Caco-2 (cell line): ENCODE data around the gene KCNQ1OT1. TPM values are rescaled to one million over a fixed set of nuclear protein-coding genes. Genes with fewer than 3 reads are reported as not detected.

ENCODE experiments used
- BruUV-seq: library from RNA; stranded (reverse); fragments of 400-500 nt; replicated peaks from 2 replicates; lab custom pipeline; 2021; lab: Mats Ljungman, UMichigan
- CTCF ChIA-PET: fragments of 300-600 bp; sonication (Branson Sonifier 250); formaldehyde crosslinking; loops from one replicate; lab custom pipeline; 2022; ENCODE audit warnings: antibody characterized with exemption; lab: Charles Lee
- POLR2A ChIA-PET: fragments of 300-600 bp; sonication (Branson Sonifier 250); formaldehyde crosslinking; loops from one replicate; lab custom pipeline; 2022; ENCODE audit warnings: antibody characterized with exemption; lab: Charles Lee
- DNase-seq, 2 experiments: peaks; one replicate each; pipeline versions ENCODE4 v3.0.0 to v3.0.0-alpha.2; 2020 to 2022
- H3K27me3 ChIP-seq: replicated peaks from 2 replicates; pipeline ENCODE4 v1.6.0; 2011; ENCODE audit warnings: low read length; ENCODE audit not compliant: control insufficient read depth, insufficient read depth
- H3K36me3 ChIP-seq: 2 replicates; pipeline ENCODE4 v1.5.1; 2011; ENCODE audit warnings: low read length; ENCODE audit not compliant: control insufficient read depth, insufficient read depth
- H3K4me1 ChIP-seq: fragments of 250-450 bp; sonication (Bioruptor Pico); 2 replicates; pipeline ENCODE4 v1.5.1; 2020; ENCODE audit warnings: mild to moderate bottlenecking
- H3K4me3 ChIP-seq: 2 replicates; pipeline ENCODE4 v1.5.1; 2011; ENCODE audit warnings: low read depth, mild to moderate bottlenecking, control low read depth, low read length
- H3K9me3 ChIP-seq: fragments of 250-450 bp; sonication (Bioruptor Pico); 2 replicates; pipeline ENCODE4 v1.5.1; 2020; ENCODE audit warnings: mild to moderate bottlenecking, moderate library complexity
- H3K27ac Mint-ChIP-seq: one replicate; pipeline ENCODE4 v1.8.0; 2022; ENCODE audit warnings: mixed read lengths; ENCODE audit not compliant: unreplicated experiment
- H3K27me3 Mint-ChIP-seq: one replicate; pipeline ENCODE4 v1.8.0; 2022; ENCODE audit warnings: mixed read lengths; ENCODE audit not compliant: insufficient read depth, unreplicated experiment
- H3K36me3 Mint-ChIP-seq: one replicate; pipeline ENCODE4 v1.8.0; 2022; ENCODE audit warnings: mild to moderate bottlenecking, mixed read lengths; ENCODE audit not compliant: insufficient read depth, unreplicated experiment
- H3K4me1 Mint-ChIP-seq: one replicate; pipeline ENCODE4 v1.8.0; 2022; ENCODE audit warnings: low read depth, mixed read lengths; ENCODE audit not compliant: unreplicated experiment
- H3K4me3 Mint-ChIP-seq: one replicate; pipeline ENCODE4 v1.8.0; 2022; ENCODE audit warnings: mild to moderate bottlenecking, moderate library complexity, mixed read lengths; ENCODE audit not compliant: unreplicated experiment
- H3K9me3 Mint-ChIP-seq: one replicate; pipeline ENCODE4 v1.8.0; 2022; ENCODE audit warnings: mixed read lengths; ENCODE audit not compliant: unreplicated experiment
- intact Hi-C: fragments of 100-400 bp; cut with micrococcal nuclease; formaldehyde crosslinking; loops from one replicate; pipeline ENCODE4 v1.10.0; 2022; ENCODE audit not compliant: unreplicated experiment
- total RNA-seq: library from RNA; stranded (reverse); gene quantifications from 2 replicates; pipeline ENCODE4 v1.2.3, GENCODE V29; 2022
- TF ChIP-seq, protein P1 (sequence below), 2 experiments: fragments of 200-600 bp in 1 of 2; IDR thresholded peaks; 1 replicate in 1 of 2; 2 replicates in 1 of 2; pipeline versions ENCODE4 v1.5.1 to v1.8.0; 2011 to 2022; ENCODE audit warnings: antibody characterized with exemption in 1 of 2, control low read depth in 1 of 2, inconsistent platforms in 1 of 2, low read depth in 1 of 2, low read length in 1 of 2, mild to moderate bottlenecking in 1 of 2, moderate library complexity in 1 of 2; ENCODE audit not compliant: insufficient read depth in 1 of 2, severe bottlenecking in 1 of 2, unreplicated experiment in 1 of 2

The KCNQ1OT1 gene
- total RNA-seq, 1 experiment from 2014 or later = 7.5 TPM

DNA sequence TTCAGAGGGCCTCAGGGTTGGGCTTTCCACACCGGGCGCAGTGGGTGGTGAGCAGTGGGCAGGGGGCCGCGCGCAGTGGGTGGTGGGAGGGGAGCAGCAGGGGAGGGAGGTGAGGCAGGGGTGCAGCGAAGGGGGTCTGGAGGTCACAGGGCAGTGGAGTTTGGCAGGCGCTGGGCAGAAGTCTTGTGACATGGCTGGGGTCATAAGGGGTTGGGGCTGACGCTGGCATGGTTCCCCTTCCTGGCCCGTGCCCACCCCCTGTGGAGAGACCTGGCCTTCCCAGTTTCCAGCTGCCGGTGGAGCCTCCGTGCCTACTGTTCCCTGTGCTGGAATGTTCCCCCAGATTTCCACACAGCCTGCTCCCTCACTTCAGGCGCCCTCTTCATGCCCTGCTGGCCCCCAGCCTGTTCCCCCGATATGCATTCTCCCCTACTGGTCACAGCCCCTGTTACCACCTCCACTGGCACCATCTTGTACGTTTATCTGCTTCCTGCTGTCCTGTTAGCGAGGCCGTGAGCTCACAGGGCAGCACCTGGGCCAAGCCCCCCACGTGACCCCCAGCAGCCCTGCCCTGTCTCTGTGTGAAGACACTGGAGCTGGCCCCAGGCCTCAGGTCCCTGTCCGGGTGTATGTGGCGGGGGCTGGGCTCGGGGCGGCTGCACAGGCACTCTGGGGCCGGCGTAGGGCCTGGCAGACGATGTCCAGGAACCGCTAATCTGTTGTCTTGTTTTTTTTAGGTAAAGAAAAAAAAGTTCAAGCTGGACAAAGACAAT, 111.6 kb downstream of the KCNQ1OT1 start:
- Mint-ChIP-seq H3K27ac (no peak overlapping the region), H3K4me3 (no peak overlapping the region), H3K27me3 (peaks cover 2% of the 10 kb centered on the region), H3K36me3 (no peaks in the 10 kb centered on the region), H3K4me1 (no peaks in the 10 kb centered on the region), H3K9me3 (no peaks in the 10 kb centered on the region)
- ChIA-PET POLR2A (no interaction called here), CTCF (no interaction called here)
- no peaks in the 10 kb centered on the region; the same call in 1 of the 2 replicates for H3K27me3 ChIP-seq
- no peak for DNase-seq
- no TSS peak for BruUV-seq
- H3K9me3 ChIP-seq = no peaks in the 10 kb centered on the region
- H3K4me3 ChIP-seq = no peak overlapping the region
- TF ChIP-seq, protein P1, sequence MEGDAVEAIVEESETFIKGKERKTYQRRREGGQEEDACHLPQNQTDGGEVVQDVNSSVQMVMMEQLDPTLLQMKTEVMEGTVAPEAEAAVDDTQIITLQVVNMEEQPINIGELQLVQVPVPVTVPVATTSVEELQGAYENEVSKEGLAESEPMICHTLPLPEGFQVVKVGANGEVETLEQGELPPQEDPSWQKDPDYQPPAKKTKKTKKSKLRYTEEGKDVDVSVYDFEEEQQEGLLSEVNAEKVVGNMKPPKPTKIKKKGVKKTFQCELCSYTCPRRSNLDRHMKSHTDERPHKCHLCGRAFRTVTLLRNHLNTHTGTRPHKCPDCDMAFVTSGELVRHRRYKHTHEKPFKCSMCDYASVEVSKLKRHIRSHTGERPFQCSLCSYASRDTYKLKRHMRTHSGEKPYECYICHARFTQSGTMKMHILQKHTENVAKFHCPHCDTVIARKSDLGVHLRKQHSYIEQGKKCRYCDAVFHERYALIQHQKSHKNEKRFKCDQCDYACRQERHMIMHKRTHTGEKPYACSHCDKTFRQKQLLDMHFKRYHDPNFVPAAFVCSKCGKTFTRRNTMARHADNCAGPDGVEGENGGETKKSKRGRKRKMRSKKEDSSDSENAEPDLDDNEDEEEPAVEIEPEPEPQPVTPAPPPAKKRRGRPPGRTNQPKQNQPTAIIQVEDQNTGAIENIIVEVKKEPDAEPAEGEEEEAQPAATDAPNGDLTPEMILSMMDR (IDR thresholded peaks at IDR 0.05; ENCODE audit: insufficient read depth in 1 of 2, low read depth in 1 of 2, low read length in 1 of 2, severe bottlenecking in 1 of 2, unreplicated experiment in 1 of 2) = no peak
- H3K4me1 ChIP-seq = no peaks in the 10 kb centered on the region
- intact Hi-C loops = no loop called here
- H3K36me3 ChIP-seq = no peaks in the 10 kb centered on the region

DNA sequence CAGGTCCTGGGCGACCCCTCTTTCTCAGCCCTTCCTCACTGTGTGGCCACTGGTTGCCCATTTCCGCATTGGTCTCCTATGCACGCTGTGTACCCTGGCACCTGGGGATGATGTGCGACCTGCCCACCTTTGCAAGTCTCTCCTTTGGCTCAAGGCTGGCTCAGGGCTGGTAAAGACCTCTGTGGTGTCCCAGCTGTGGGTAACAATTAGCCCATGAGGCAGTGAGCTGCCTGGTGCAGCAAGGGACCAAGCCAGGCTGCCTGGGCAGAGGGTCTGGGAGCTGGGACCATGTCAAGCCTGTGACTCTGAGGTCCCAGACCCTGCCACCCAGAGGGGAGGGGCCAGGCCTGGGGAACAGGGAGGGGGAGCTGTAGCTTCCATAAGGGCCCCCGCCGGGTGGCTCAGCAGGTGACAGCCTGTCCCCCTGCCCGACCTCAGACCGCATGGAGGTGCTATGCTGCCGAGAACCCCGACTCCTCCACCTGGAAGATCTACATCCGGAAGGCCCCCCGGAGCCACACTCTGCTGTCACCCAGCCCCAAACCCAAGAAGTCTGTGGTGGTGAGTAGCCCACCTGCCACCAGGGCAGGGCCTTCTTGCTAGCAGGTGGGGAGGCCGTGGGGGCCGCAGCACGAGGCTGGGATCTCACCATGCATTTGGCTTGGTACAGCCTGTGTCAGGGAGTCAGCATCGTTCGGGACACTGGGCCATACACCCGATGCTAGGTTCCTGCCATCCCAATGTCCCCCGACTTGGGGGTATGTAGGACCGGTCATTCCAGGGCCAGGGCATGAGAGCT, 112.5 kb downstream of the KCNQ1OT1 start:
- ChIA-PET CTCF (no interaction called here), POLR2A (no interaction called here)
- intact Hi-C loops = no loop called here
- Histone ChIP-seq H3K27me3 (no peaks in the 10 kb centered on the region; the same call in 1 of the 2 replicates), H3K36me3 (no peaks in the 10 kb centered on the region), H3K4me3 (no peak overlapping the region), H3K4me1 (no peaks in the 10 kb centered on the region), H3K9me3 (no peaks in the 10 kb centered on the region)
- no TSS peak for BruUV-seq
- Mint-ChIP-seq H3K27ac (no peak overlapping the region), H3K4me1 (no peaks in the 10 kb centered on the region), H3K36me3 (no peaks in the 10 kb centered on the region), H3K27me3 (peaks cover 2% of the 10 kb centered on the region), H3K9me3 (no peaks in the 10 kb centered on the region), H3K4me3 (no peak overlapping the region)
- TF ChIP-seq, protein P1 (IDR thresholded peaks at IDR 0.05; ENCODE audit: insufficient read depth in 1 of 2, low read depth in 1 of 2, low read length in 1 of 2, severe bottlenecking in 1 of 2, unreplicated experiment in 1 of 2) = no peak
- DNase-seq = peak in 1 of 2 experiments; percentile 26

DNA sequence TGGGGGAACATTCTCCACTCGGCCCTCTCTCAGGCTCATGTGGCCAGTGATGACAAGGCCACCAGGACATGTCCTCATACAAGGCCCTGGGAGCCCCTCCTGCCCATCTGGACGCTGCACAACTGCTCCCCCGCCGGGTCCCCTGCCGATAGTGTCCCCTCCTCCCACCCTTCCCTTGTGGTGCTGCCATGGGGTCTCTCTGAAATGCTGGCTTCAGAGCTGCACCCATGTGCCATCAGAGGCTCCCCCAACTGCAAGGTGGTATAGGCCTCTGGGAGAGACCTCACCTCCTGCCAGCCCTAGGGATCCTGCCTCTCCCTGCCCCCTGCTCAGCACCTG, 113.0 kb downstream of the KCNQ1OT1 start:
- TF ChIP-seq, protein P1 (IDR thresholded peaks at IDR 0.05; ENCODE audit: insufficient read depth in 1 of 2, low read depth in 1 of 2, low read length in 1 of 2, severe bottlenecking in 1 of 2, unreplicated experiment in 1 of 2) = no peak
- Mint-ChIP-seq H3K27ac (no peak overlapping the region), H3K4me3 (no peak overlapping the region), H3K36me3 (no peaks in the 10 kb centered on the region), H3K4me1 (no peaks in the 10 kb centered on the region), H3K27me3 (no peaks in the 10 kb centered on the region), H3K9me3 (no peaks in the 10 kb centered on the region)
- intact Hi-C loops = no loop called here
- ChIA-PET CTCF (no interaction called here), POLR2A (no interaction called here)
- no peaks in the 10 kb centered on the region for H3K9me3 ChIP-seq
- no peaks in the 10 kb centered on the region for H3K36me3 ChIP-seq
- no peak for DNase-seq
- H3K27me3 ChIP-seq = no peaks in the 10 kb centered on the region; the same call in 1 of the 2 replicates
- H3K4me3 ChIP-seq = no peak overlapping the region
- BruUV-seq = no TSS peak
- no peaks in the 10 kb centered on the region for H3K4me1 ChIP-seq
